Endothelial cell of umbilical vein (primary cell): ENCODE measurements around the gene LRRC28. TPM values are rescaled to one million over a fixed set of nuclear protein-coding genes. Genes with fewer than 3 reads are reported as not detected.

Experiments
- BruUV-seq: library from RNA; stranded (reverse); fragments of 400-500 nt; replicated peaks from 2 replicates; lab custom pipeline; 2021; lab: Mats Ljungman, UMichigan
- CTCF ChIA-PET: fragments of 300-600, 350-600 bp; sonication (Branson Sonifier 250); formaldehyde crosslinking; loops from one replicate; lab custom pipeline; 2021; ENCODE audit warnings: antibody characterized with exemption, inconsistent platforms; lab: Charles Lee
- POLR2A ChIA-PET: fragments of 300-600, 350-600 bp; sonication (Branson Sonifier 250); formaldehyde crosslinking; loops from one replicate; lab custom pipeline; 2021; ENCODE audit warnings: antibody characterized with exemption, inconsistent platforms; lab: Charles Lee
- DNase-seq: peaks from one replicate; pipeline ENCODE4 v3.0.0-alpha.2; 2011; ENCODE audit warnings: low read depth, low spot score
- FAIRE-seq: peaks from 2 replicates; lab custom pipeline; 2011; peaks lifted over from hg19 to GRCh38; lab: Jason Lieb, UNC
- H2AFZ ChIP-seq: 2 replicates; pipeline ENCODE4 v1.6.0; 2012; ENCODE audit warnings: low read depth, low read length, control low read depth, inconsistent platforms
- H3K27ac ChIP-seq: 2 replicates; pipeline ENCODE4 v1.5.1; 2011; ENCODE audit warnings: low read depth, mild to moderate bottlenecking, control low read depth, low read length, moderate library complexity; ENCODE audit not compliant: insufficient read depth
- H3K27me3 ChIP-seq, 2 experiments: 2 replicates each; pipeline versions ENCODE4 v1.6.0 to v1.6.1; 2011; ENCODE audit warnings: low read length in 2 of 2, mixed read lengths in 1 of 2; ENCODE audit not compliant: control insufficient read depth in 2 of 2, insufficient read depth in 2 of 2
- H3K36me3 ChIP-seq, 2 experiments: 2 replicates in 1 of 2; 3 replicates in 1 of 2; pipeline ENCODE4 v1.5.1; 2011; ENCODE audit warnings: low read length in 2 of 2, mild to moderate bottlenecking in 1 of 2, moderate library complexity in 1 of 2; ENCODE audit not compliant: control insufficient read depth in 2 of 2, insufficient read depth in 2 of 2; ENCODE audit errors: extremely low read depth in 1 of 2
- H3K4me1 ChIP-seq: 3 replicates; pipeline ENCODE4 v1.5.1; 2011; ENCODE audit warnings: mild to moderate bottlenecking, low read length; ENCODE audit not compliant: control insufficient read depth, insufficient read depth; ENCODE audit errors: extremely low read depth
- H3K4me2 ChIP-seq: 2 replicates; pipeline ENCODE4 v1.6.1; 2011; ENCODE audit warnings: low read length, control low read depth, mixed read lengths; ENCODE audit not compliant: insufficient read depth
- H3K4me3 ChIP-seq, 3 experiments: fragments of 200-600 bp in 1 of 3; sonication (generic), shearing (Covaris generic) in 1 of 3; replicated peaks in 1 of 3; 2 replicates each; pipeline ENCODE4 v1.5.1; 2011 to 2016; ENCODE audit warnings: control low read depth in 3 of 3, low read length in 3 of 3, mild to moderate bottlenecking in 2 of 3, inconsistent platforms in 1 of 3, low read depth in 1 of 3, moderate library complexity in 1 of 3; ENCODE audit not compliant: insufficient read depth in 1 of 3
- H3K79me2 ChIP-seq: 2 replicates; pipeline ENCODE4 v1.6.0; 2012; ENCODE audit warnings: low read length, inconsistent platforms; ENCODE audit not compliant: control insufficient read depth, insufficient read depth
- H3K9ac ChIP-seq: replicated peaks from 2 replicates; pipeline ENCODE3; 2011; ENCODE audit warnings: low read length, control low read depth; ENCODE audit not compliant: insufficient read depth; ENCODE audit errors: extremely low read depth
- H3K9me1 ChIP-seq: replicated peaks from 3 replicates; pipeline ENCODE4 v1.6.0; 2011; ENCODE audit warnings: mild to moderate bottlenecking, low read length; ENCODE audit not compliant: control insufficient read depth, insufficient read depth; ENCODE audit errors: extremely low read depth
- H3K9me3 ChIP-seq: replicated peaks from 2 replicates; pipeline ENCODE4 v1.5.1; 2012; ENCODE audit warnings: low read length, inconsistent platforms; ENCODE audit not compliant: control insufficient read depth, insufficient read depth
- H4K20me1 ChIP-seq: replicated peaks from 2 replicates; pipeline ENCODE3; 2011; ENCODE audit warnings: mild to moderate bottlenecking, low read length; ENCODE audit not compliant: control insufficient read depth, insufficient read depth; ENCODE audit errors: extremely low read depth
- CTCF ChIP-seq, 2 donors: IDR thresholded peaks; 1 replicate in 1 of 2; 2 replicates in 1 of 2; pipeline ENCODE4 v1.5.1; 2011; ENCODE audit warnings: low read length in 2 of 2, mild to moderate bottlenecking in 2 of 2, moderate library complexity in 2 of 2, control low read depth in 1 of 2, inconsistent platforms in 1 of 2, low read depth in 1 of 2; ENCODE audit not compliant: insufficient read depth in 1 of 2; ENCODE audit errors: extremely low read depth in 1 of 2
- EZH2 ChIP-seq: IDR thresholded peaks from 2 replicates; pipeline ENCODE4 v1.6.1; 2012; ENCODE audit warnings: borderline replicate concordance, low read depth, mild to moderate bottlenecking, moderate library complexity, low read length, inconsistent platforms; ENCODE audit not compliant: severe bottlenecking
- FOS ChIP-seq: IDR thresholded peaks from 2 replicates; pipeline ENCODE4 v1.6.1; 2011; ENCODE audit warnings: mild to moderate bottlenecking, low read length, moderate library complexity, borderline replicate concordance; ENCODE audit not compliant: insufficient read depth
- GATA2 ChIP-seq: IDR thresholded peaks from 2 replicates; pipeline ENCODE4 v1.7.0; 2011; ENCODE audit warnings: low read depth, mild to moderate bottlenecking, moderate library complexity, mixed read lengths, low read length; ENCODE audit not compliant: insufficient read length, insufficient read depth
- JUN ChIP-seq: IDR thresholded peaks from 2 replicates; pipeline ENCODE4 v1.6.1; 2011; ENCODE audit warnings: borderline replicate concordance, low read depth; ENCODE audit not compliant: insufficient read length, insufficient read depth
- MAX ChIP-seq: IDR thresholded peaks from 2 replicates; pipeline ENCODE4 v1.6.1; 2011; ENCODE audit not compliant: insufficient read depth, insufficient read length
- MYC ChIP-seq: IDR thresholded peaks from one replicate; pipeline ENCODE4 v1.6.1; 2011; ENCODE audit warnings: mild to moderate bottlenecking, low read depth, low read length
- POLR2A ChIP-seq: IDR thresholded peaks from 2 replicates; pipeline ENCODE4 v1.6.1; 2012; ENCODE audit warnings: low read depth, mild to moderate bottlenecking, control low read depth, low read length
- POLR2AphosphoS5 ChIP-seq: IDR thresholded peaks from 2 replicates; pipeline ENCODE4 v1.6.1; 2012; ENCODE audit warnings: low read depth, mild to moderate bottlenecking, control low read depth, low read length, moderate library complexity; ENCODE audit not compliant: insufficient read depth
- dilution Hi-C: fragments of 300-500 bp; cut with MboI; formaldehyde crosslinking; loops from one replicate; pipeline ENCODE4 v1.15.0; 2019; ENCODE audit warnings: low sequenced_read_pairs; ENCODE audit not compliant: extremely low pct_ligation_motif_present
- intact Hi-C: fragments of 100-400 bp; cut with micrococcal nuclease; formaldehyde crosslinking; loops from one replicate; pipeline ENCODE4 v1.10.0; 2022
- polyA plus RNA-seq, 4 experiments: library from polyadenylated mRNA; depleted of rRNA in 3 of 4; stranded (reverse) in 3 of 4; unstranded in 1 of 4; fragments of >200 nt; gene quantifications; 2 replicates each; pipeline versions ENCODE4 v1.2.1 to v1.2.3, GENCODE V29; 2011 to 2012; ENCODE audit warnings: missing spikeins in 1 of 4
- total RNA-seq: library from RNA; stranded (reverse); gene quantifications from 2 replicates; pipeline ENCODE4 v1.2.3, GENCODE V29; 2021

Gene LRRC28
- total and polyA plus RNA-seq, 2 donors (not counting 3 experiments of a cell fraction or from before 2014, with no cell fraction given): 19.6 to 26.7 TPM

- no peak for TF ChIP-seq POLR2A
- no peak for TF ChIP-seq CTCF (IDR thresholded peaks at IDR 0.05; ENCODE audit: extremely low read depth in 1 of 2, insufficient read depth in 1 of 2, low read depth in 1 of 2, low read length in 2 of 2)
- TF ChIP-seq MYC: no peak
- TF ChIP-seq JUN: no peak
- TF ChIP-seq POLR2AphosphoS5: no peak
- TF ChIP-seq GATA2: no peak
- no peak for TF ChIP-seq MAX
- TF ChIP-seq EZH2: no peak
- no peak for TF ChIP-seq FOS
- no peaks in the 10 kb centered on the region for H3K9me1 ChIP-seq
- no TSS peak for BruUV-seq
- H3K36me3 ChIP-seq: peaks cover 0 to 8% of the 10 kb centered on the region in 2 experiments
- DNase-seq (no peak), FAIRE-seq (no peak)
- H4K20me1 ChIP-seq: no peaks in the 10 kb centered on the region
- H3K79me2 ChIP-seq: no peaks in the 10 kb centered on the region
- dilution Hi-C loops (no loop called here), intact Hi-C loops (no loop called here)
- H3K27me3 ChIP-seq: no peaks in the 10 kb centered on the region
- no peak overlapping the region for H3K9ac ChIP-seq
- no peaks in the 10 kb centered on the region for H3K9me3 ChIP-seq
- ChIA-PET CTCF (interaction anchor here (1.0 kb wide), 1 partner anchor 126 kb away, joined by 3 read pairs; no protein-coding TSS in a partner anchor), POLR2A (no interaction called here)
- no peaks in the 10 kb centered on the region for H3K4me1 ChIP-seq
- no peak overlapping the region for H2AFZ ChIP-seq
- no peak overlapping the region for H3K4me2 ChIP-seq
- no peak overlapping the region for H3K4me3 ChIP-seq
- H3K27ac ChIP-seq: no peak overlapping the region
Observed at GRCh38 chr15:99226802-99227201, 24.5 kb upstream of the LRRC28 start.
